K562 (cell line): ENCODE data around the gene SEC14L1. TPM values are rescaled to one million over a fixed set of nuclear protein-coding genes. Genes with fewer than 3 reads are reported as not detected.
"Not testable (repeated sequence)": the region's sequence is repeated elsewhere in the genome, so short reads cannot be mapped to it uniquely, and the experiment has no call there.

ENCODE experiments used
- ATAC-seq: fragments of 200-7000 bp; cut with Tn5 transposase; 3 replicates; pipeline ENCODE4 v1.9.1; 2020; ENCODE audit warnings: moderate library complexity
- BruUV-seq: library from RNA; stranded (reverse); fragments of 400-500 nt; replicated peaks from 2 replicates; lab custom pipeline; 2021; lab: Mats Ljungman, UMichigan
- CTCF ChIA-PET: fragments of 300-600 bp; formaldehyde crosslinking; extraction: SDS; loops from one replicate; lab custom pipeline; 2021; ENCODE audit warnings: low intra/inter-chr PET ratio; lab: Yijun Ruan, JAX
- POLR2A ChIA-PET: fragments of 300-600, 350-650 bp; sonication (Branson Sonifier 250); formaldehyde crosslinking; extraction: SDS; loops from one replicate; lab custom pipeline; 2021; ENCODE audit warnings: antibody characterized with exemption, inconsistent platforms; lab: Yijun Ruan, JAX
- DNase-seq, 4 experiments: peaks; one replicate each; pipeline versions ENCODE4 v3.0.0 to v3.0.0-alpha.2; 2011 to 2018; ENCODE audit warnings: low spot score in 3 of 4, mixed read lengths in 3 of 4; ENCODE audit errors: extremely low read depth in 1 of 4
- FAIRE-seq: peaks from 2 replicates; lab custom pipeline; 2011; peaks lifted over from hg19 to GRCh38; lab: Jason Lieb, UNC
- H2AFZ ChIP-seq: 2 replicates; pipeline ENCODE4 v1.6.0; 2011; ENCODE audit warnings: low read depth, low read length, control low read depth, inconsistent platforms
- H3K27ac ChIP-seq: fragments of 200-600 bp; 3 replicates; pipeline ENCODE4 v1.8.0; 2011; ENCODE audit warnings: low read depth, mild to moderate bottlenecking, control low read depth, inconsistent platforms, low read length, moderate library complexity, mixed read lengths; ENCODE audit errors: extremely low read depth
- H3K27me3 ChIP-seq, 2 experiments: fragments of 300-600 bp in 1 of 2; 2 replicates in 1 of 2; 3 replicates in 1 of 2; pipeline versions ENCODE4 v1.6.0 to v1.8.0; 2011; ENCODE audit warnings: inconsistent platforms in 2 of 2, low read length in 2 of 2, mild to moderate bottlenecking in 1 of 2, mixed read lengths in 1 of 2, moderate library complexity in 1 of 2; ENCODE audit not compliant: control insufficient read depth in 2 of 2, insufficient read depth in 2 of 2
- H3K36me3 ChIP-seq: fragments of 300-600 bp; 3 replicates; pipeline ENCODE4 v1.8.0; 2011; ENCODE audit warnings: mild to moderate bottlenecking, low read length, inconsistent platforms; ENCODE audit not compliant: control insufficient read depth, insufficient read depth
- H3K4me1 ChIP-seq, 2 experiments: fragments of 200-600 bp in 1 of 2; replicated peaks in 1 of 2; 2 replicates in 1 of 2; 3 replicates in 1 of 2; pipeline versions ENCODE4 v1.5.1 to v1.8.0; 2011; ENCODE audit warnings: inconsistent platforms in 2 of 2, low read length in 2 of 2, mild to moderate bottlenecking in 1 of 2, mixed read lengths in 1 of 2, moderate library complexity in 1 of 2; ENCODE audit not compliant: control insufficient read depth in 2 of 2, insufficient read depth in 2 of 2
- H3K4me2 ChIP-seq: 2 replicates; pipeline ENCODE4 v1.6.1; 2011; ENCODE audit warnings: low read length, control low read depth, inconsistent platforms, mixed read lengths; ENCODE audit not compliant: insufficient read depth
- H3K4me3 ChIP-seq: fragments of 200-600 bp; sonication (generic), shearing (Covaris generic); 2 replicates; pipeline ENCODE4 v1.5.1; 2016; ENCODE audit warnings: control low read depth, inconsistent platforms
- H3K79me2 ChIP-seq: fragments of 200-600 bp; 3 replicates; pipeline ENCODE4 v1.8.0; 2011; ENCODE audit warnings: low read length, inconsistent platforms; ENCODE audit not compliant: control insufficient read depth, insufficient read depth
- H3K9ac ChIP-seq, 2 experiments: 2 replicates each; pipeline versions ENCODE4 v1.6.0 to v1.6.1; 2011; ENCODE audit warnings: low read depth in 2 of 2, low read length in 2 of 2, control low read depth in 1 of 2, inconsistent platforms in 1 of 2, mild to moderate bottlenecking in 1 of 2, mixed read lengths in 1 of 2; ENCODE audit not compliant: insufficient read depth in 1 of 2
- H3K9me1 ChIP-seq: one replicate; pipeline ENCODE4 v1.6.0; 2011; ENCODE audit warnings: inconsistent platforms, mild to moderate bottlenecking, low read length, moderate library complexity; ENCODE audit not compliant: control insufficient read depth, insufficient read depth
- H3K9me3 ChIP-seq: replicated peaks from 2 replicates; pipeline ENCODE4 v1.5.1; 2011; ENCODE audit warnings: low read depth, low read length, inconsistent platforms; ENCODE audit not compliant: control insufficient read depth, insufficient read depth
- H4K20me1 ChIP-seq: replicated peaks from 2 replicates; pipeline ENCODE4 v1.6.1; 2011; ENCODE audit warnings: low read length, inconsistent platforms, mixed read lengths; ENCODE audit not compliant: control insufficient read depth, insufficient read depth
- CHAMP1 ChIP-seq: fragments of 450-650 bp; IDR thresholded peaks from 2 replicates; pipeline ENCODE4 v1.6.1; 2016; ENCODE audit warnings: mild to moderate bottlenecking
- HNRNPK ChIP-seq: fragments of 200-400 bp; formaldehyde crosslinking; IDR thresholded peaks from one replicate; pipeline ENCODE4 v1.6.1; 2018; ENCODE audit warnings: mild to moderate bottlenecking, low read depth, low read length; ENCODE audit not compliant: poor library complexity, severe bottlenecking
- MLX ChIP-seq, 2 experiments: fragments of 450-650 bp in 1 of 2; sonication (generic) in 1 of 2; formaldehyde crosslinking; conservative IDR thresholded peaks; 2 replicates each; pipeline versions ENCODE4 v1.4.0 to v1.8.1; 2020 to 2022; ENCODE audit warnings: mild to moderate bottlenecking in 1 of 2, missing genetic modification reagents in 1 of 2
- ZNF232 ChIP-seq: sonication (generic); formaldehyde crosslinking; IDR thresholded peaks from 2 replicates; pipeline ENCODE4 v1.8.0; 2022; ENCODE audit warnings: mild to moderate bottlenecking, missing genetic modification reagents
- ZNF740 ChIP-seq, 3 experiments: fragments of 200-800 bp in 1 of 3; sonication (Bioruptor generic) in 1 of 3; sonication (generic) in 1 of 3; formaldehyde crosslinking in 1 of 3; IDR thresholded peaks; 2 replicates each; pipeline versions ENCODE4 v1.6.1 to v1.8.0; 2016 to 2022; ENCODE audit warnings: mild to moderate bottlenecking in 2 of 3, missing compliant biosample characterization in 2 of 3, missing genetic modification characterization in 2 of 3, missing genetic modification reagents in 1 of 3
- WGBS: fragments of 100-300 bp; shearing (Covaris generic); methylation state at CpG from one replicate; pipeline ENCODE4 v1.1.6; 2016; ENCODE audit warnings: low coverage, mixed read lengths; ENCODE audit not compliant: insufficient coverage; ENCODE audit errors: missing lambda C conversion rate; 5-methylcytosine and 5-hydroxymethylcytosine counted together
- in situ Hi-C: fragments of 300-500 bp; cut with MboI; formaldehyde crosslinking; loops from 4 replicates; pipeline ENCODE4 v1.15.0; 2018; ENCODE audit warnings: inconsistent platforms, mixed read lengths
- intact Hi-C: fragments of 100-400 bp; cut with micrococcal nuclease; formaldehyde crosslinking; loops from 2 replicates; pipeline ENCODE4 v1.14.2; 2022
- polyA plus RNA-seq, 8 experiments: library from polyadenylated mRNA; depleted of rRNA in 4 of 8; stranded (reverse) in 5 of 8; unstranded in 3 of 8; fragments of >200 nt; fragmentation: Nextera tagmentation in 2 of 8; fragmentation: Illumina TruSeq in 1 of 8; extraction: Ambion mirVana in 2 of 8; extraction: Trizol in 1 of 8; gene quantifications; 2 replicates each; pipeline versions ENCODE4 v1.2.1 to v1.2.3, GENCODE V29; 2011 to 2014; ENCODE audit warnings: inconsistent platforms in 1 of 8, missing spikeins in 1 of 8
- total RNA-seq, 7 experiments: library from RNA; depleted of rRNA in 6 of 7; stranded (reverse); fragments of >200 nt in 6 of 7; fragmentation: Illumina TruSeq in 2 of 7; extraction: Trizol in 2 of 7; gene quantifications; 2 replicates each; pipeline versions ENCODE4 v1.2.1 to v1.2.3, GENCODE V29; 2011 to 2021; ENCODE audit warnings: low replicate concordance in 1 of 7
- TF ChIP-seq, protein P1 (sequence below): IDR thresholded peaks from 3 replicates; pipeline ENCODE4 v1.6.1; 2011; ENCODE audit warnings: borderline replicate concordance, mild to moderate bottlenecking, moderate library complexity; ENCODE audit not compliant: insufficient read length; ENCODE audit errors: extremely low read depth

SEC14L1 gene
- total and polyA plus RNA-seq, 9 of the 15 experiments (the other 6 are each of a cell fraction or from before 2014, with no cell fraction given): 3.1 to 39.7 (median 15.2) TPM

GRCh38 chr17:77155125-77155524 lies 14.4 kb downstream of the SEC14L1 start:
- Histone ChIP-seq H3K9me1 (no peaks in the 10 kb centered on the region), H3K27me3 (no peaks in the 10 kb centered on the region), H3K9ac (no peak overlapping the region), H3K4me3 (no peak overlapping the region), H3K79me2 (peaks cover 45% of the 10 kb centered on the region), H2AFZ (no peak overlapping the region), H3K4me2 (no peak overlapping the region)
- no TSS peak for BruUV-seq
- no peak for FAIRE-seq
- intact Hi-C loops: no loop called here
- TF ChIP-seq ZNF740 (CRISPR knock-in tag; IDR thresholded peaks at IDR 0.05): no peak
- no peak for TF ChIP-seq ZNF740 (tag; IDR thresholded peaks at IDR 0.05)
- no peak for TF ChIP-seq ZNF232 (CRISPR knock-in tag)
- no peak for TF ChIP-seq HNRNPK
- TF ChIP-seq, protein P1, sequence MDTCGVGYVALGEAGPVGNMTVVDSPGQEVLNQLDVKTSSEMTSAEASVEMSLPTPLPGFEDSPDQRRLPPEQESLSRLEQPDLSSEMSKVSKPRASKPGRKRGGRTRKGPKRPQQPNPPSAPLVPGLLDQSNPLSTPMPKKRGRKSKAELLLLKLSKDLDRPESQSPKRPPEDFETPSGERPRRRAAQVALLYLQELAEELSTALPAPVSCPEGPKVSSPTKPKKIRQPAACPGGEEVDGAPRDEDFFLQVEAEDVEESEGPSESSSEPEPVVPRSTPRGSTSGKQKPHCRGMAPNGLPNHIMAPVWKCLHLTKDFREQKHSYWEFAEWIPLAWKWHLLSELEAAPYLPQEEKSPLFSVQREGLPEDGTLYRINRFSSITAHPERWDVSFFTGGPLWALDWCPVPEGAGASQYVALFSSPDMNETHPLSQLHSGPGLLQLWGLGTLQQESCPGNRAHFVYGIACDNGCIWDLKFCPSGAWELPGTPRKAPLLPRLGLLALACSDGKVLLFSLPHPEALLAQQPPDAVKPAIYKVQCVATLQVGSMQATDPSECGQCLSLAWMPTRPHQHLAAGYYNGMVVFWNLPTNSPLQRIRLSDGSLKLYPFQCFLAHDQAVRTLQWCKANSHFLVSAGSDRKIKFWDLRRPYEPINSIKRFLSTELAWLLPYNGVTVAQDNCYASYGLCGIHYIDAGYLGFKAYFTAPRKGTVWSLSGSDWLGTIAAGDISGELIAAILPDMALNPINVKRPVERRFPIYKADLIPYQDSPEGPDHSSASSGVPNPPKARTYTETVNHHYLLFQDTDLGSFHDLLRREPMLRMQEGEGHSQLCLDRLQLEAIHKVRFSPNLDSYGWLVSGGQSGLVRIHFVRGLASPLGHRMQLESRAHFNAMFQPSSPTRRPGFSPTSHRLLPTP: no peak
- TF ChIP-seq MLX (CRISPR knock-in tag; conservative IDR thresholded peaks at IDR 0.05): no peak
- TF ChIP-seq CHAMP1: no peak
- TF ChIP-seq, all 486 proteins: peak for 0
- peaks cover 0 to 3% of the 10 kb centered on the region in 2 experiments; a peak in 2 of 5 replicates for H3K4me1 ChIP-seq
- ChIA-PET CTCF (no interaction called here), POLR2A (interaction anchor here (1.0 kb wide), 1 partner anchor 33 kb away, joined by 3 read pairs; no protein-coding TSS in a partner anchor)
- H3K9me3 ChIP-seq: no peaks in the 10 kb centered on the region
- no peak overlapping the region for H3K27ac ChIP-seq
- DNase-seq (no peak), ATAC-seq (no peak)
- in situ Hi-C loops: no loop called here
- peaks cover 12% of the 10 kb centered on the region; the same call in 2 of the 3 replicates for H3K36me3 ChIP-seq
- H4K20me1 ChIP-seq: no peaks in the 10 kb centered on the region
- WGBS: 60% methylated on average over 3 of the region's 3 CpGs

DNA sequence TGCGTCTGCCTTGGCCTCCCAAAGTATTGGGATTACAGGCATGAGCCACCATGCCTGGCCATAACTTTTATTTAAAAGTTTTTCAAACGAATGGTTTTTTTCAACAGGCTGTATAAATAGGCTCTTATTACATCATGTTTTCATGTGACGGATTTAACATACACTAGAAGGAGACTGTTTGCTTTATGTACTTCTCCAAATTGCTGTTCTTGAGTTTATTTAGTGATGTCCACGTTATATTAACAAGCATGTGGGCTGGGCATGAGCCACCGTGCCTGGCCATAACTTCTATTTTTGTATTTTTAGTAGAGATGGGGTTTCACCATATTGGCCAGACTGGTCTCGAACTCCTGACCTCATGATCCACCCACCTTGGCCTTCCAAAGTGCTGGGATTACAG lies 17.0 kb downstream of the SEC14L1 start:
- Histone ChIP-seq H3K79me2 (peaks cover 54% of the 10 kb centered on the region), H3K4me1 (peaks cover 9 to 14% of the 10 kb centered on the region in 2 experiments; a peak in 3 of 5 replicates)
- H3K4me2 ChIP-seq, H2AFZ ChIP-seq, H3K4me3 ChIP-seq, H3K9me3 ChIP-seq, CTCF ChIA-PET, ATAC-seq, FAIRE-seq, H4K20me1 ChIP-seq, in situ Hi-C loops, intact Hi-C loops, H3K27ac ChIP-seq, BruUV-seq, H3K27me3 ChIP-seq, DNase-seq, H3K9ac ChIP-seq, H3K36me3 ChIP-seq, H3K9me1 ChIP-seq: not testable (repeated sequence)
- POLR2A ChIA-PET: interaction anchor here (1.4 kb wide), 1 partner anchor 17 kb away, joined by 3 read pairs; the partner anchor contains the start of gene SEC14L1
- WGBS: 80% methylated on average over 6 of the region's 6 CpGs
